Heart right ventricle (tissue), 16 donors: ENCODE data around the gene EFCAB14. TPM values are rescaled to one million over a fixed set of nuclear protein-coding genes. Genes with fewer than 3 reads are reported as not detected.

Source experiments
- ATAC-seq, 8 donors: fragments of 200-7000 bp; cut with Tn5 transposase; one replicate each; pipeline ENCODE4 v1.9.1; 2020; ENCODE audit warnings: mild to moderate bottlenecking in 8 of 8, moderate library complexity in 8 of 8, moderate number of reproducible peaks in 1 of 8
- DNase-seq, 2 donors: peaks; one replicate each; pipeline ENCODE4 v3.0.0-alpha.2; 2020
- H3K27ac ChIP-seq, 10 donors: fragments of 200-600 bp; sonication (generic) in 2 of 10; one replicate each; pipeline versions ENCODE4 v1.5.0 to v1.8.0; 2020 to 2022; ENCODE audit warnings: mild to moderate bottlenecking in 3 of 10
- H3K27me3 ChIP-seq, 7 donors: fragments of 200-600 bp; one replicate each; pipeline ENCODE4 v1.8.0; 2021 to 2022; ENCODE audit warnings: mild to moderate bottlenecking in 2 of 7
- H3K36me3 ChIP-seq, 9 donors: fragments of 200-600 bp; sonication (generic) in 1 of 9; one replicate each; pipeline versions ENCODE4 v1.5.0 to v1.8.0; 2020 to 2022; ENCODE audit warnings: mild to moderate bottlenecking in 2 of 9
- H3K4me1 ChIP-seq, 9 donors: fragments of 200-600 bp; sonication (generic) in 1 of 9; one replicate each; pipeline versions ENCODE4 v1.5.0 to v1.8.0; 2020 to 2022; ENCODE audit warnings: mild to moderate bottlenecking in 4 of 9
- H3K4me3 ChIP-seq, 10 donors: fragments of 200-600 bp; sonication (generic) in 2 of 10; one replicate each; pipeline versions ENCODE4 v1.5.0 to v1.8.0; 2020 to 2022; ENCODE audit warnings: mild to moderate bottlenecking in 7 of 10, moderate library complexity in 2 of 10
- H3K9me3 ChIP-seq, 11 donors: fragments of 200-600 bp in 10 of 11; sonication (generic) in 2 of 11; one replicate each; pipeline versions ENCODE4 v1.5.0 to v1.8.0; 2013 to 2022; ENCODE audit warnings: mild to moderate bottlenecking in 2 of 11, control low read depth in 1 of 11, moderate library complexity in 1 of 11
- CTCF ChIP-seq, 9 donors: fragments of 200-600 bp; sonication (generic) in 2 of 9; IDR thresholded peaks; one replicate each; pipeline versions ENCODE4 v1.5.0 to v1.8.0; 2021 to 2022; ENCODE audit warnings: antibody characterized with exemption in 9 of 9, mild to moderate bottlenecking in 5 of 9, moderate library complexity in 1 of 9
- WGBS, 2 donors: extraction: QIAGEN DNeasy Blood & Tissue Kit; methylation state at CpG; one replicate each; pipeline ENCODE4 v1.1.7; 2013; ENCODE audit warnings: inconsistent platforms in 1 of 2; 5-methylcytosine and 5-hydroxymethylcytosine counted together
- intact Hi-C, 10 donors: fragments of 100-400 bp; cut with DNase I; formaldehyde crosslinking; loops; one replicate each; pipeline versions ENCODE4 v1.11.1 to v1.14.2; 2022
- polyA plus RNA-seq, 2 donors: library from polyadenylated mRNA; stranded (reverse); fragments of 200-250 nt; gene quantifications; one replicate each; pipeline ENCODE4 v1.2.3, GENCODE V29; 2013
- total RNA-seq, 10 donors: library from RNA; stranded (reverse); fragmentation: NEBNext Ultra II Directional in 3 of 10; extraction: Animal tissue kit (Norgen Biotek cat#: 25700) in 3 of 10; gene quantifications; one replicate each; pipeline versions ENCODE4 v1.2.1 to v1.2.4, GENCODE V29; 2021 to 2023
- donor health status: Arrhythmogenic right ventricular cardiomyopathy.
- donor health status: ischemic (EF 13 %, LVEDD 7.1; RV severe dilation, severe dysfunction).
- donor health status: healthy with polysubstance abuse.
- donor health status: DM: no; HTN: yes; CAD: no.
- donor health status: DM: no; HTN: no; CAD: no.
- donor health status: ischemic (EF 25% LVEDD 6.9; RV normal size, moderate dysfunction).
- donor health status: ischemic (EF 25% LVEDD 5.7; RV mildly dilated, moderate dysfunction).
- donor health status: healthy.
- donor health status: DM: yes; HTN: yes; CAD: no.
- donor health status: Ischemic cardiomyopathy.
- donor health status: ischemic (EF 35%, LVEDD 5.7; RV mildly dilated, moderate dysfunction).
- donor health status: nonischemic (EF 11% LVEDD 7.7; RV severe dilation, severe dysfunction).
- donor health status: DM: yes; HTN: yes; CAD: no.
- donor health status: PGD.
- donor health status: ischemic (EF 29% LVEDD 5.4; RV normal size, mild dysfunction).
- donor health status: nonischemic (EF 23%, LVEDD 6.1; RV moderate dilation, normal function).

The EFCAB14 gene
- total and polyA plus RNA-seq, 12 donors, result 11.0 to 74.5 (median 59.9) TPM

GRCh38 chr1:46681333-46682034 is 37.4 kb downstream of the EFCAB14 start:
- H3K36me3 ChIP-seq, result peaks cover 0 to 100% (median 71%) of the 10 kb centered on the region in 9 donors
- DNase-seq (no peak), ATAC-seq (no peak)
- H3K4me3 ChIP-seq, result no peak overlapping the region
- intact Hi-C loops, result no loop called here
- TF ChIP-seq CTCF (IDR thresholded peaks at IDR 0.05), result no peak
- peak overlapping the region in 2 of 10 donors; percentile 1 to 22 for H3K27ac ChIP-seq
- 86 to 90% methylated on average over 1 of the region's 1 CpG for WGBS, 2 donors
- H3K4me1 ChIP-seq, result peaks cover 0 to 15% (median under 1%) of the 10 kb centered on the region in 9 donors
- no peaks in the 10 kb centered on the region for H3K27me3 ChIP-seq
- H3K9me3 ChIP-seq, result no peaks in the 10 kb centered on the region

GRCh38 chr1:46679789-46680573 is 38.9 kb downstream of the EFCAB14 start:
- Histone ChIP-seq H3K36me3 (peaks cover 0 to 100% (median 60%) of the 10 kb centered on the region in 9 donors), H3K4me3 (no peak overlapping the region), H3K4me1 (peaks cover 0 to 16% (median 0%) of the 10 kb centered on the region in 9 donors), H3K9me3 (no peaks in the 10 kb centered on the region), H3K27ac (no peak overlapping the region), H3K27me3 (no peaks in the 10 kb centered on the region)
- no peak for DNase-seq
- intact Hi-C loops, result no loop called here
- no peak for ATAC-seq
- no peak for TF ChIP-seq CTCF (IDR thresholded peaks at IDR 0.05)
- 96 to 97% methylated on average over 6 of the region's 6 CpGs for WGBS, 2 donors

GRCh38 chr1:46677339-46677738 is 41.6 kb downstream of the EFCAB14 start:
- 94 to 96% methylated on average over 1 of the region's 1 CpG for WGBS, 2 donors
- Histone ChIP-seq H3K4me1 (peaks cover 0 to 13% (median 0%) of the 10 kb centered on the region in 9 donors), H3K27ac (no peak overlapping the region), H3K36me3 (peaks cover 0 to 97% (median 35%) of the 10 kb centered on the region in 9 donors), H3K9me3 (no peaks in the 10 kb centered on the region), H3K4me3 (no peak overlapping the region), H3K27me3 (no peaks in the 10 kb centered on the region)
- DNase-seq (no peak), ATAC-seq (no peak)
- no peak for TF ChIP-seq CTCF (IDR thresholded peaks at IDR 0.05)
- intact Hi-C loops, result no loop called here

- TF ChIP-seq CTCF (IDR thresholded peaks at IDR 0.05), result no peak
- peak overlapping the region in 1 of 10 donors; percentile 76 for H3K27ac ChIP-seq
Measured at GRCh38 chr1:46676531-46676930, 42.4 kb downstream of the EFCAB14 start.

More at GRCh38 chr1:46676531-46676930, 42.4 kb downstream of the EFCAB14 start:
- H3K9me3 ChIP-seq, result no peaks in the 10 kb centered on the region
- 94 to 95% methylated on average over 1 of the region's 1 CpG for WGBS, 2 donors
- intact Hi-C loops, result no loop called here
- no peak overlapping the region for H3K4me3 ChIP-seq
- H3K27me3 ChIP-seq, result no peaks in the 10 kb centered on the region
- no peak for DNase-seq
- peaks cover 0 to 10% (median 0%) of the 10 kb centered on the region in 9 donors for H3K4me1 ChIP-seq
- H3K36me3 ChIP-seq, result peaks cover 0 to 90% (median 29%) of the 10 kb centered on the region in 9 donors
- no peak for ATAC-seq
